ENCODE results near the gene SLC20A1.

SLC20A1 gene

GRCh38 chr2:112712465-112712864 is 66.7 kb downstream of the SLC20A1 start:
- no peak overlapping the region for H3K4me3 ChIP-seq (ENCODE audit: low read depth, low read length)
- no peak for TF ChIP-seq CTCF (IDR thresholded peaks at IDR 0.05; ENCODE audit: low read depth, low read length)

DNA sequence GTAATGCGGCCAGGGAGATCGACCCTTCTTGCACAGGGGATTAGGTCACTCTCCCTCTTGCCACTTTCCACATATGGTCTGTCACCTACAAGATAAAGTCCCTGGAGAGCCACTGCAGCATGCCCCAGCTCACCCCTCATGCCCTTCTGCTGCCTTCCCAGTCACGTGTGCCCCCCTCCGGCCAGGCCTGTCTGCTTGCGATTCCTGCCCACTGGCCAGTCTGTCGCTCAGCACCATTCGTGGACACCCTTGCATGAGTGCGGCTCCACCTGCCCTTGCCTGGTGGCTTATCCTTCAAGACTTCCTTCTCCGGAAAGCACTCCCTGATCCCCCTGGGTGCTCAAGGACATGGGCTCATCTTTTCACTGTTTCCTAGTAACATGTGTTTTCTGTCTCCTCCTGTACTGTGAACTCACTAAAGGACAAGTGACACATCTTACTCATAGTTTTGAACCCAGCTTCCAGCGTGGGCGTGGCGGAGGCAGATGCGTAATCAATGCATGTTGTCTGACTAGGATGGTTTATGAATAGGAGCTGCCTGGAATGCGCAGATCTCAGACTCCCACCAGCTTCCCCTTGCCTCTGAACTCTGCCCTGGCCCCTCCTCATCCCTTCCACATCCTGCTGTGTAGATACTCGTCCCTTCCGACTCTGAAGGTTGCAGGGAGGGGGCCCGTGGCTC is 67.3 kb downstream of the SLC20A1 start:
- no peak overlapping the region for H3K4me3 ChIP-seq (ENCODE audit: low read depth, low read length)
- no peak for TF ChIP-seq CTCF (IDR thresholded peaks at IDR 0.05; ENCODE audit: low read depth, low read length)
